ENCODE measurements around the gene FAF1.

- TF ChIP-seq POLR2A (IDR thresholded peaks at IDR 0.05), result no peak
- TF ChIP-seq CTCF (IDR thresholded peaks at IDR 0.05), result no peak
These were observed 486.6 kb downstream of the FAF1 start for GRCh38 chr1:50473513-50473912.
